Neuronal stem cell (in vitro differentiated cells): ENCODE measurements around the gene MGAT4C.

Experiments used
- DNase-seq: peaks from one replicate; pipeline ENCODE4 v3.0.0-alpha.2; 2013; ENCODE audit warnings: low spot score
- H2AFZ ChIP-seq: one replicate; pipeline ENCODE4 v1.6.1; 2013; ENCODE audit warnings: mild to moderate bottlenecking, low read length, inconsistent platforms
- H2AK5ac ChIP-seq: 2 replicates; pipeline ENCODE4 v1.6.1; 2013; ENCODE audit warnings: low read depth, mild to moderate bottlenecking, inconsistent platforms, low read length, moderate library complexity, mixed read lengths
- H2BK120ac ChIP-seq: 2 replicates; pipeline ENCODE4 v1.6.1; 2013; ENCODE audit warnings: low read depth, mild to moderate bottlenecking, inconsistent platforms, low read length, moderate library complexity, mixed read lengths
- H2BK12ac ChIP-seq: one replicate; pipeline ENCODE4 v1.6.1; 2013; ENCODE audit warnings: low read length, inconsistent platforms
- H2BK15ac ChIP-seq: 2 replicates; pipeline ENCODE4 v1.6.1; 2013; ENCODE audit warnings: mild to moderate bottlenecking, low read length, inconsistent platforms, mixed read lengths
- H2BK5ac ChIP-seq: one replicate; pipeline ENCODE4 v1.6.1; 2013; ENCODE audit warnings: inconsistent platforms, mild to moderate bottlenecking, low read length, moderate library complexity
- H3K14ac ChIP-seq: one replicate; pipeline ENCODE4 v1.6.1; 2013; ENCODE audit warnings: low read length, inconsistent platforms
- H3K18ac ChIP-seq: 2 replicates; pipeline ENCODE4 v1.6.1; 2013; ENCODE audit warnings: low read length, inconsistent platforms
- H3K23ac ChIP-seq: 2 replicates; pipeline ENCODE4 v1.6.1; 2013; ENCODE audit warnings: low read depth, mild to moderate bottlenecking, mixed read lengths, low read length, inconsistent platforms; ENCODE audit not compliant: poor library complexity
- H3K27ac ChIP-seq: replicated peaks from 3 replicates; pipeline ENCODE4 v1.5.1; 2013; ENCODE audit warnings: low read length, inconsistent platforms
- H3K27me3 ChIP-seq, 3 experiments: 2 replicates each; pipeline ENCODE4 v1.6.1; 2013; ENCODE audit warnings: low read length in 3 of 3, mild to moderate bottlenecking in 2 of 3, inconsistent platforms in 1 of 3, low read depth in 1 of 3, mixed read lengths in 1 of 3, moderate library complexity in 1 of 3; ENCODE audit not compliant: control insufficient read depth in 3 of 3, insufficient read depth in 3 of 3
- H3K36me3 ChIP-seq, 2 donors: replicated peaks in 1 of 2; 2 replicates each; pipeline ENCODE4 v1.6.1; 2013; ENCODE audit warnings: low read length in 2 of 2; ENCODE audit not compliant: control insufficient read depth in 2 of 2, insufficient read depth in 2 of 2
- H3K4ac ChIP-seq: 2 replicates; pipeline ENCODE4 v1.6.1; 2013; ENCODE audit warnings: inconsistent platforms, mild to moderate bottlenecking, low read length, moderate library complexity
- H3K4me1 ChIP-seq, 2 donors: 1 replicate in 1 of 2; 2 replicates in 1 of 2; pipeline ENCODE4 v1.6.1; 2013; ENCODE audit warnings: low read length in 2 of 2, low read depth in 1 of 2; ENCODE audit not compliant: control insufficient read depth in 2 of 2, insufficient read depth in 1 of 2
- H3K4me2 ChIP-seq: one replicate; pipeline ENCODE4 v1.6.1; 2013; ENCODE audit warnings: mild to moderate bottlenecking, low read length, inconsistent platforms; ENCODE audit not compliant: insufficient read depth, poor library complexity, severe bottlenecking
- H3K4me3 ChIP-seq, 2 donors: 2 replicates each; pipeline ENCODE4 v1.5.1; 2013; ENCODE audit warnings: low read length in 2 of 2, mild to moderate bottlenecking in 2 of 2, inconsistent platforms in 1 of 2, moderate library complexity in 1 of 2
- H3K79me1 ChIP-seq: one replicate; pipeline ENCODE4 v1.6.1; 2013; ENCODE audit warnings: low read depth, mild to moderate bottlenecking, inconsistent platforms, low read length, moderate library complexity
- H3K9ac ChIP-seq: one replicate; pipeline ENCODE4 v1.6.1; 2013; ENCODE audit warnings: mild to moderate bottlenecking, low read depth, low read length, inconsistent platforms; ENCODE audit not compliant: poor library complexity
- H3K9me3 ChIP-seq, 2 donors: replicated peaks in 1 of 2; 2 replicates each; pipeline versions ENCODE3 to v1.6.1; 2013; ENCODE audit warnings: low read length in 2 of 2, mild to moderate bottlenecking in 2 of 2, inconsistent platforms in 1 of 2, low read depth in 1 of 2, mixed read lengths in 1 of 2, moderate library complexity in 1 of 2; ENCODE audit not compliant: control insufficient read depth in 2 of 2, insufficient read depth in 1 of 2
- H4K8ac ChIP-seq: one replicate; pipeline ENCODE4 v1.6.1; 2013; ENCODE audit warnings: low read depth, mild to moderate bottlenecking, inconsistent platforms, low read length, moderate library complexity
- H4K91ac ChIP-seq: one replicate; pipeline ENCODE4 v1.6.1; 2013; ENCODE audit warnings: low read length, low read depth, mild to moderate bottlenecking, inconsistent platforms; ENCODE audit not compliant: poor library complexity
- WGBS, 2 donors: extraction: QIAGEN DNeasy Blood & Tissue Kit; methylation state at CpG; one replicate each; pipeline ENCODE4 v1.1.7; 2013; ENCODE audit warnings: missing lambda C conversion rate in 2 of 2, mixed read lengths in 1 of 2; ENCODE audit not compliant: insufficient read length in 2 of 2, insufficient replicate concordance in 1 of 2; ENCODE audit errors: extremely low coverage in 2 of 2; 5-methylcytosine and 5-hydroxymethylcytosine counted together

Gene MGAT4C

DNA sequence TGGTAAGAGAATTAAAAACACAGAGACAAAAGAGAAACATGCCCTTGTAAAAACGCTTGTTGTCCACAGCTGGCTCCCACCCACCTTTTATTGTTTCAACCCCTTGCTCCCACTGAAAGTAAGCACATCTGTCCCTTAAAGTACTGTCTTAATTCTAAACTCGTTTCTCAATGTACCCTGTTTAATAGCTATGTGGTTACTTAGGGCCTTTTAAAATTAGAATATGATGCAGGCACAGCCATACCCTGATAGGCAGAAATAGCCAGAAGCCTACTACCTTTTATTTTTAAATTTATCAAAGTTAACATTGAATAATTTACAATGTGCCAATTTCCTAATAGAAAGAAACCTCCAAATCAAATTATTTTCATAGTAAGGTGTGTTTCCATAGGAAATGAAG lies 4.0 kb upstream of the MGAT4C start:
- H3K23ac ChIP-seq = no peak overlapping the region
- H3K18ac ChIP-seq = no peak overlapping the region
- H3K4me3 ChIP-seq = no peak overlapping the region
- H2BK15ac ChIP-seq = no peak overlapping the region
- H3K9me3 ChIP-seq = no peaks in the 10 kb centered on the region
- DNase-seq = no peak
- no peak overlapping the region for H3K14ac ChIP-seq
- H3K79me1 ChIP-seq = no peaks in the 10 kb centered on the region
- no CpG with 5 or more reads among the region's 2 CpGs for whole genome bisulfite sequencing, 2 donors
- no peak overlapping the region for H2BK5ac ChIP-seq
- no peak overlapping the region for H3K9ac ChIP-seq
- H3K4ac ChIP-seq = no peak overlapping the region
- H2AFZ ChIP-seq = no peak overlapping the region
- no peak overlapping the region for H3K27ac ChIP-seq
- no peak overlapping the region for H2BK120ac ChIP-seq
- H4K8ac ChIP-seq = no peak overlapping the region
- no peaks in the 10 kb centered on the region for H3K36me3 ChIP-seq
- no peak overlapping the region for H4K91ac ChIP-seq
- no peak overlapping the region for H2AK5ac ChIP-seq
- H2BK12ac ChIP-seq = no peak overlapping the region
- no peak overlapping the region for H3K4me2 ChIP-seq
- H3K4me1 ChIP-seq = peaks cover 0 to 4% of the 10 kb centered on the region in 2 donors
- H3K27me3 ChIP-seq = no peaks in the 10 kb centered on the region

DNA sequence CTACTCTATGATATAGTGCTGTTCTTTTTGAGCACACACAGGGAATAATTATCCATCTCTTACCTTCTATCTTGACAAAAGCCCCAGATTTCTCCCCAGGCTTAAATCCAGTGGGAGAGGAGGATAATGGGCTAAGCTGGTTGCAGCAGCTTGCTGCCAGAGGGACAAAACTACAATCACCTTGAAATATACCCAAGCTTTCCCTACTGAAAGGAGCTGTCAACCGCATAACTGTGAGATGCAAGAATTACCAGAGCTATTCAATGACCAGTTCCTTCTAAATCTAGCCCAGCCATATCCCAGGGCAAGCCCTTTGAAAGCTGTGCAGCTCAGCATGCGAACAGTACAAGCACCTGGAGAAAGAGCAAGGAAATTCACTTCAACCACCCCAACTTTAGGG lies 943 bp upstream of the MGAT4C start:
- no peak overlapping the region for H3K14ac ChIP-seq
- no peaks in the 10 kb centered on the region for H3K79me1 ChIP-seq
- H4K8ac ChIP-seq = no peak overlapping the region
- H3K4ac ChIP-seq = no peak overlapping the region
- no peak overlapping the region for H2AK5ac ChIP-seq
- H4K91ac ChIP-seq = no peak overlapping the region
- no peak overlapping the region for H2BK120ac ChIP-seq
- H2BK5ac ChIP-seq = no peak overlapping the region
- no peak for DNase-seq
- H2BK12ac ChIP-seq = no peak overlapping the region
- H3K27ac ChIP-seq = no peak overlapping the region
- H3K9me3 ChIP-seq = no peaks in the 10 kb centered on the region
- H2AFZ ChIP-seq = peak overlapping the region; percentile 45
- H3K9ac ChIP-seq = no peak overlapping the region
- H3K36me3 ChIP-seq = no peaks in the 10 kb centered on the region
- WGBS, 2 donors = no CpG with 5 or more reads among the region's 2 CpGs
- peaks cover 3 to 4% of the 10 kb centered on the region in 2 donors for H3K4me1 ChIP-seq
- H3K18ac ChIP-seq = no peak overlapping the region
- H3K4me3 ChIP-seq = no peak overlapping the region
- H2BK15ac ChIP-seq = no peak overlapping the region
- H3K23ac ChIP-seq = no peak overlapping the region
- H3K27me3 ChIP-seq = no peaks in the 10 kb centered on the region
- H3K4me2 ChIP-seq = no peak overlapping the region

DNA sequence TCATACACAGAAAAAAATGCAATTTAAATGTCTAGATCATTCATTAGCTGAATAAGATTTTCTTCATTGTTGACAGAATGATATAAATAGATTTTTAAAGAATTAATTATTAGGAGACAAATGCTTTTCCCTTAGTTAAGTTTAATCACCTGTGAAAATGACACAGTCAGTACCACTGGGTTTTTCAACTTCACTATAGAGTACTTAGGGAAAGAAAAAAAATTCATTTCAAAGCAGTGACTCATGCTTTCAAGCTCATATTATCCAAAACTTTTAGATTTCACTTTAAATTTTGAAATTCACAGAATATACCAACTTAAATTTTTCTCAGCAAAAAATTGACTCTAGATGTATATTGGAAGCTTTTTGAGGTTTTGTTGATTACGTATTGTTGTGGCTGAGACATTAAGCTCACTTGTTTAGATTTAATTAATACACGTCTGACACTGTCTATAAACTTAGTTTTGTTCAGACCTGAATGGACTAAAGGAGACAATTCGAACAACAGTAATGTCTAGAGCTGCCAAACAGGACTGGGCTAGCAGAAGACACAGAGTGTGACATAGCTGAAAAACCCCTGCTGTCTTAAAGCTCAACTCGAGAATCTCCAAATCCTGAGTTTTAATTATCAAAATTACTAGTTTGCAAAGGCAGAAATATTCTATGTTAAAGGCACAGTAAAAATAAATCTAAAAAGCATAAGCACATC lies 1.6 kb downstream of the MGAT4C start:
- Histone ChIP-seq H2BK120ac (no peak overlapping the region), H3K4me3 (no peak overlapping the region), H3K27me3 (no peaks in the 10 kb centered on the region), H3K23ac (no peak overlapping the region), H3K4me2 (no peak overlapping the region), H2BK5ac (no peak overlapping the region), H4K8ac (no peak overlapping the region), H2AFZ (no peak overlapping the region), H2BK12ac (no peak overlapping the region), H3K79me1 (no peaks in the 10 kb centered on the region), H3K14ac (no peak overlapping the region), H2AK5ac (no peak overlapping the region), H3K36me3 (no peaks in the 10 kb centered on the region), H3K4me1 (peaks cover 3 to 4% of the 10 kb centered on the region in 2 donors), H3K9me3 (no peaks in the 10 kb centered on the region), H3K9ac (no peak overlapping the region), H4K91ac (no peak overlapping the region), H3K4ac (no peak overlapping the region), H3K27ac (no peak overlapping the region), H2BK15ac (no peak overlapping the region), H3K18ac (no peak overlapping the region)
- no peak for DNase-seq
- no CpG with 5 or more reads among the region's 4 CpGs for WGBS, 2 donors

- DNase-seq = no peak
- Histone ChIP-seq H3K4me3 (no peak overlapping the region), H3K23ac (no peak overlapping the region), H4K91ac (no peak overlapping the region), H2AFZ (no peak overlapping the region), H3K27ac (no peak overlapping the region), H3K18ac (no peak overlapping the region), H3K36me3 (no peaks in the 10 kb centered on the region), H3K4me1 (peaks cover 0 to 3% of the 10 kb centered on the region in 2 donors), H3K4me2 (no peak overlapping the region), H2BK12ac (no peak overlapping the region), H3K9ac (no peak overlapping the region), H3K27me3 (no peaks in the 10 kb centered on the region), H3K9me3 (no peaks in the 10 kb centered on the region), H2AK5ac (no peak overlapping the region), H2BK5ac (no peak overlapping the region), H4K8ac (no peak overlapping the region), H3K14ac (no peak overlapping the region), H2BK15ac (no peak overlapping the region), H3K4ac (no peak overlapping the region), H2BK120ac (no peak overlapping the region), H3K79me1 (no peaks in the 10 kb centered on the region)
These were observed 6.3 kb downstream of the MGAT4C start for GRCh38 chr12:86249851-86250250.
